ENCODE results near the gene FUT8. TPM values are rescaled to one million over a fixed set of nuclear protein-coding genes. Genes with fewer than 3 reads are reported as not detected.

FUT8 gene
- total RNA-seq, 1 experiment from 2014 or later = 27.6 TPM

DNA sequence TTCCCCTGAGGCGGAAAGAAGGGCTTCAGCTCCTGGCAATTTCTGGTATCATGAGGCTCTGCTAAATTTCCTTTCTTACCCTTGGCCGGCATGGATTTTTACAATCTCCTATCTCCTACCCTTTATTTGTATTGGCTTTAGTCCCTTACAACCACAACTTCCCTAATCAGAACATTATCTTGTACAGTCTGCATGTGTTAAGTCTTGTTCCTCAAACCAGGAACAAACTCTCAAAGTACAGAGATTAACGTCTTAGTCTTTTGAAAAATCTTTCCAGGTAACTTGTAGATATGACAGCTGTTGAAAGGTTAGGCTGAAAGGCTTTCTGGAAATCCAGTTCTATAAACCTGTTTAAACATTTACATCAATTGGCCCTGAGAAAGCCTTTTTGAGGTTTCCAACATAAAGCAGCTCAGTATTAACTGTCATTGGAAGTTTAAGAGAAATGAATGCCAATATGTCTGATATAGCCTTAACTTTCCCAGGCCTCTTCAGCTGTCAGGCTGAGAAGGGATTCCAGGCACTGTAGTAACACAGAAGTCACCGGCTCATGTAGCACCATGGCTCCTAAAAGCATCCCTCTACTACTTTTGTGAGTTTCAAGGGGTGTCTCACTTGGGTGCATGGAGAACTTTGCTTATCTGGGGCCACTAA lies 360.5 kb downstream of the FUT8 start:
- DNase-seq (ENCODE audit: low spot score) = no peak

DNA sequence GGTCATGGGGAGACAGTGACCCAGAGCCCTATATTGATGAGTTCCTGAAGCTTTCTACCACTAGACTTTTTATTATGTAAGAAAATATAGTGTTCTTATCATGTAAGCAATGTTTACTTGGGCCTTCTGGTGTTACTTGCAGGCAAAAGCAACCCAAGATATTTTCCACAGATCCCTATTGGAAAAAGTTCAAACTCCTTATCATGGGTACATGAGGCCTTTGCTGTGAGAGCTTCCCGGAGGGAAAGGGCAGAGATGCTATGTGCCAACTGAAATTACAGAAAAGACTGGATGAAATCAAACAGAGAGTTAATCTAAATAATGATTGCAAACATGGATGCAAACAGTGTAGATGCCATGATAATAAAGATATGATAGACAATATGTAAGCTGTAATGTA lies 361.5 kb downstream of the FUT8 start:
- no peak for DNase-seq (ENCODE audit: low spot score)

DNA sequence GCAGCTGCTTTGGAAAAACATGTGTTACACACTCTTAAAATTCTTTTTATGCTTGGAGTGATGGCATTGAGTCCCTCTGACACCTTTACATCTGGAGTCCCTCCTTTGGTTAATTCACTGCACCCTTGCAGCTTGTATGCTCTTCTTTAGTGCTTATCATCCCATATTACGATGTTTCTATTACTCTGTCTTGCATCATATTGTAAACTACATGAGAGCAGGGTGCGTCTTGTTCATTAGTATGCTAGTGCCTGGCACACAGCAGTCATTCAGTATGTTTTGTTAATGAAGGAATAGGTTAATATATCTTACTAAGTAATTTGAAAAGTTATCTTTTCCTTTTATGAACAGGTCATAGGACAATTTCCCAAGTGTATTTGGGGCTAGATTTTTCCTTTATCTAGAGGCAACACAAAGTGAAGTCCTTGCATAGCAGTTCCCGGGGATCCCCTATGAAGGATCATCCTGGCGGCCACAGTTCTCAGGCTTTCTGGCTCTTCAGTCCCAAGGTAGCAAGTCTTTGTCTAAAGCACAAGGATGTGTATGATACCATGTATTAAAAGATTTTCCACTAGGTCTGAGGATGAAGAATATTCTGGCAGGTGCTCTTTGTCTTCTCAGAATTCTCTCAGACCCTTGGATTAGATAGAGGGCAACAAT lies 363.8 kb downstream of the FUT8 start:
- no peak for DNase-seq (ENCODE audit: low spot score)

DNA sequence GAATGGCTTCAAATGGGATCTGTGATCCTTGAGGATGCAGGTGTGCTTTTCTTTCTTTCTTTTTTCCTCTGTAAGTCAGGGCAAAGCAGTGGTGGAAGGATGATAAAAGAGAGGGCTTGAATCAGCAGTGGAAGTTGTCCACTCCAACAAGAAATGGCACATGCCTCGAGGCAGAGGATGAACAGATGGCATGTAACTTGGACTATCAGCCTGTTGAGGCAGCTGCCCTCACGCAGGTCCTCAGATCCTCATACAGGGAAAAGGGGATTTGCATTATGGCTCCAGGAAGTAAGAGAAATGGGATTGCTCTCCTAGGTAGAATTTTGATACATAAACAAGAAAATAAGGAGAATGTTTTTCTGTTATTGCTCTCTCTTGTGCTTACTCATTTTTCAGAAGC lies 368.0 kb downstream of the FUT8 start:
- no peak for DNase-seq (ENCODE audit: low spot score)

DNA sequence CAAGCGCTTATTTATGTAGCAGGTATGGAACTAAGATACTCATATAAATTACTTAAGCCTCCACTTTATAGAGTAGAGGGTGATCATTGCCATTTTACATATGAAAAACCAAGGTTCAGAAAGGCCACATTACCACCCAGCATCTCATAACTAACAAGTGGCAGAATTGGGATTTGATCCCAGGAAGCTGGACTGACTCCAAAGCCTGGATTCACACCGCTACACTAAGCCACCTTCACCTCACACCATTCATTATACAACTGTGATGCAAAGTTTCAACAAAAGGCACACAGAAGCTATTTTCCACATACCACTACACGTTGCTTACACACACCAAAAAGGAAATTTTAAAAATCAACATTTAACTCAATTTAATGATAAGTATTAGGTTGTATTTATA lies 370.6 kb downstream of the FUT8 start:
- DNase-seq (ENCODE audit: low spot score) = no peak

DNA sequence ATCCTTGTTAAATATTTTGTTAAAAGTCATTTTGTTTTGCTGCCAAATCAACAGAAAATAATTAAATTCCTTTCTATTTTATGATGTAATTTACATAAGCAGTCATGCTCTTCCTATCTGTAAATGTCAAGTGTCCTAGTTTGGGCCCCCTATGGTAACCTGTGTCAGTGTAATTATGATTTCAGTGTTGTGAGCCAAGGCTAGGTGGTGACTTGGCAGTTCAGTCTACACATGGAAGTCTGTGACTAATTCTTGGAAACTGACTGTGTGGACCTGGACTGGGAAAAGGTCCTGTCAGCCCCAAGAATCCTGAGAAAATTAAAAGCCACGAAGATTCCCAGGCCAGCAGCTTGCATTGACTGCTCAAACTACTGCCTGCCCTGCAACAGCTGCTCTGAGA lies 371.0 kb downstream of the FUT8 start:
- peak; percentile 1 for DNase-seq (ENCODE audit: low spot score)

DNA sequence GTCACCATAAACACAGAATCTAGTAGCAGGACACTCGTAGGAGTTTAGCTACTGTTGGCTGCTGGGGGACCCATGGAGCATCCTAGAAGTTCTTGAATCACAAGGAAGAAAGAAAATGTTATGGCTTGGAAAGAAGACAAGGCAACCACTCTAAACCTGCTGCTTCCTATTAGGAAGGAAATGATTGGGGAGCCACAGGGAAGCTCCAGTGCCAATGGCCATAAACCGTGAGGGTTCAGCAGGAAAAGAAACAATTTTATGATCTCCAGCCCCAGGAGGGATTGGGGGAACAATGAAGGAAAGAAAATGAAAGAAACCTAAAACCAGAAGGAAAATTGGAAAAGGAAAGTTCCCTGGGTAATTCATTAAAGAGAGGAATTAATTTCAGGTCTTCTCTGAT lies 372.0 kb downstream of the FUT8 start:
- DNase-seq (ENCODE audit: low spot score) = no peak

DNA sequence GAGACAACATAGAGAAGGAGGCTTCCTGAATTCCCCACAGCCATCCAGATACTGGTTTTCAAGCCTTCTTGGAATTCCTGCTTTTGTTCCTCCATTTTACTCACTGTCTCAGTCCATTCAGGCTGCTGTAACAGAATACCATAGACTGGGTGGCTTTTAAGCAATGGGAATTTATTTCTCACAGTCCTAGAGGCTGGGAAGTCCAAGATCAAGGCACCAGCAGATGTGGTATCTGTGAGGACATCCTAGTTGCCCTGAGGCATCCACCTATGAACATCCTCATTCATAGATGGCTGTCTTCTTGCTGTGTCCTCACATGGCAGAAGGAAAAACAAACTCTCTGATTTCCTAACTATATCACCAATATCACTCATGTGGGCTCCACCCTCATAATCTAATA lies 374.9 kb downstream of the FUT8 start:
- no peak for DNase-seq (ENCODE audit: low spot score)

DNA sequence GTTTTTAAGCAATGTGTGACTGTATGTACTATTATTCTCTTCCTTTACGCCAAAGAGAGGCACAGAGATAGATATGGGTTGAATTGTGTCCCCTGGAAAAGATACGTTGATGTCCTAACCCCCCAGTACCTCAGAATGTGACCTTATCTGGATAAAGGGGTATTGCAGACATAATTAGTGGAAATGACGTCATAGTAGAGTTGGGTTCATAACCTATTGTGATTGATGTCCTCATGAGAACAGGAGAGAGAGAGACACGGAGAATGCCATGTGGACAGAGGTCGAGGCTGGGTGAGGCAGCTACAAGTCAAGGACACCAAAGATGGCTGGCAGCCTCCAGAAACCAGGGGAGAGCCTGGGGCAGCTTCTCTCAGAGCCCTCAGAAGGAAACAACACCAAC lies 376.3 kb downstream of the FUT8 start:
- DNase-seq (ENCODE audit: low spot score) = no peak

DNA sequence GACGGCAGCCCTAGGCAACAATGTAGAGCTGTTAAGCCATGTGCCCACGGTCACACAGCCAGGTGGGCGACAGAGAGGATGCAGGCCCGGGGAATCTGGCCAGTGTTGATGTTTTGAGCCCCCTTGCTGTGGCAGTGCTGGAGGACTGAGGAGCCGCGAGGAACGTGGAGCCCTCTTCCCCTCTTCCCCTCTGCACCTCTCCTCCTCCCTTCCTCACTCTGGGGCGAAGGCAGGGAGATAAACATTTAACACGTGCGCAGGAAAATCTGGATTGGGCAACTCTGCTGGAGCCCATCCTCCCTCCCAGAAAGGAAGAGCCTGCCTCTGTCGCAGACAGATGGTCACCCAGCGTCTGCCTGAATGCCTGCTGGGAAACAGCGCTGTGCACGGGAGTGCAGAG lies 376.8 kb downstream of the FUT8 start:
- no peak for DNase-seq (ENCODE audit: low spot score)

DNA sequence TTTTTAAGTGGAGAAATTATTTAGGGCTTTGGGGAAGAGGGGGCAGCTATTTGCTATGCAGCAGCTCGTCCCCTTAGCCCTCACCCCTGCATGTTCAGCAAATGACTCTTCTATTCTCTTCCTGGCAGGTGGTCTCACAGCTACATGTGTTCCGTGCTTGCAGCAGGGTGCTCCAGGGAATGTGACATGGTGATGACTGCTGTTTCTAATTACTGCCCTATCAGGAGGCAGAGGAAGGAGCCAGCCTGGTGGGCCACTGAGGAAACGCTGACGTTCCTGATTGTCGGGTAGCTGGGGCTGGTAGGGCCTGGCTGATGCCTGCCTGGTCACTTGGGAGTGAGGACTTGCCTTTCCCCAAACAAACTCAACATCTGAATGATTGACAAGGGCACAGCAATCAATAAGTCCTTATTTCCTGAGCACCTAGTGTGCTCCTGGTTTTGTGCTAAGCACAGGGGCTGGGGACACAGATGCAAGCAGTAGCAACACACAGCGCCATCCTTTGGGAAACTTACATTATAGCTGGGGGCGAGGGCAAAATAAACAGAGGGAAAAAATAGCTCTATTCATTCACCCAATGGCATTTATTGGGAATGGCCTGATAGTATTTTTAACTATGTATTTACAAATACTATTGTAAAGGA lies 377.8 kb downstream of the FUT8 start:
- DNase-seq (ENCODE audit: low spot score) = no peak

DNA sequence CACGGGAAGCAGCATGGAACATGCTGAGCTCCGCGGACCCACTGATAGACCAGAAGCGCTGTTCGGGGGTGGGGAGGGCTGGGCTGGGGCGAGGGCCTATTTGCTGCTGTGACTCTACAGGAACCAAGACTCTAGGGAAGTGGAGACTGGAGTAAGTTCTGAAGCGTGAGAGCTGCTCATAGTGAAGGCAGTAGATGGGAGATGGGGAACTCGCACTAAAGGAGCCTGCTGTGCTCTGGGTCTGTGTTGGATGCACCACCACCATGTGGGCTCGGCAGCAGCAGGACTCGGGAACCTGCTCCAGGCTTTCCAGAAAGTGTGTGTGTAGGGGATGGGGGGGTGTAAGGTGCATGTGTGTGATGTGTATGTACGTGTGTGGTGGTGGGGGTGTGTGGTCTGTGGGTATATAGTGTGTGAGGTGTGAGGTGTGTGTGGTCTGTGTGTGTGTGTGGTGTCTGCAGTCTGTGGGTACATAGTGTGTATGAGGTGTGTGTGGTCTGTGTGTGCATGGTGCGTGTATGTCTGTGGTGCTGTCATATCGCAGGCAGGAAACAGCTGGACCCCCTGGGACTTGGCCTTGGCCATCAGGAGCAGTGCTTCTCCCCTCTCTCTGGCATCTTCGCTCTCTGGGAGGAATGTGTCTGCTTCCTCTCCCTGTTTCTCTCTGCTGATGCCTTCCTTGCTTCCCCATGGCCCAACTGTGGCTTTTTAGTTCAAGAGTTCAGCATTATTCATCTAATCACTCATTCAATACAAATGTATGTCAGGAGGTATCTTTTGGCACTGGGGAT lies 378.9 kb downstream of the FUT8 start:
- peak; percentile 87 for DNase-seq (ENCODE audit: low spot score)

DNA sequence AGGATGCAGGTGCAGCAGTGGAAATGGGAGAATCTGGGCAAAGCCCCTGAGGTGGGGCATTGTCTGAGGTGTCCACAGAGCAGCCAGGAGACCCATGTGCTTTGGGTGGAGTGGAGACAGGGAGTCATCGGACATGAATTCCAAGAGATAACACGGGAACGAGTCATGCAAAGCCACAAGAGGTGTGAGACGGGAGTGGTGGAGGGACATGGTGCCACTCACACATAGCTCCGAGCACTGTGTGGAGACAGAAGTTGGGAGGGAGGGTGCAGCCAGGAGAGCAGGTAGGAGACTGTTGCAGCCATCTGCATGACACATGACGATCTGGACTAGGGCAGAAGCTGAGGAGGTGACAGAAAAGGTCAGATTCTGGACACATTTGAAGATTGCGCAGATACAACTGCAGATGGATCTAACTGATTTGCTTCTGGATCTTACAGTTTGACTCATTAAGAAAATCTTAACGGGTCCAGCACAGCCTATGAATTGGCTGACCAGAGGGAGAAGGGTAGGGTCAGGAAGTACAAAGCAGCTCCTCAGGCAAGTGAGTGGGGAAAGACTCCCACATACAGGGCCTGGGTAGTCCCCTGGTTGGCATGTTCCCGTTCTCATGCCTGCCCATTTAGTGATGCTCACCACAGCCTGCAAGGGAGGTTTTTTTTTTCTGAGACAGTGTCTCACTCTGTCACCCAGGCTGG lies 379.8 kb downstream of the FUT8 start:
- peak; percentile 84 for DNase-seq (ENCODE audit: low spot score)
